Measurements from ENCODE around the gene ZNF562. TPM values are rescaled to one million over a fixed set of nuclear protein-coding genes. Genes with fewer than 3 reads are reported as not detected.

Gene ZNF562
- total RNA-seq, 1 donor from 2014 or later = 31.8 TPM

GRCh38 chr19:9673912-9674662 is 813 bp downstream of the ZNF562 start:
- peaks cover 6% of the 10 kb centered on the region for H3K4me1 ChIP-seq
- intact Hi-C loops (cut with DNase I) = no loop called here
- peaks cover 33% of the 10 kb centered on the region for H3K9me3 ChIP-seq
- TF ChIP-seq CTCF (IDR thresholded peaks at IDR 0.05) = no peak
- DNase-seq (no peak), ATAC-seq (no peak)
- H3K27ac ChIP-seq = peak overlapping the region; percentile 96
- H3K27me3 ChIP-seq (ENCODE audit: low read depth) = no peaks in the 10 kb centered on the region
- H3K36me3 ChIP-seq = no peaks in the 10 kb centered on the region
- H3K4me3 ChIP-seq = peak overlapping the region; percentile 90

GRCh38 chr19:9672893-9673292 is 2.0 kb downstream of the ZNF562 start:
- no peak for TF ChIP-seq CTCF (IDR thresholded peaks at IDR 0.05)
- no peaks in the 10 kb centered on the region for H3K27me3 ChIP-seq (ENCODE audit: low read depth)
- no peak overlapping the region for H3K27ac ChIP-seq
- no peak for ATAC-seq
- peaks cover 44% of the 10 kb centered on the region for H3K9me3 ChIP-seq
- H3K4me1 ChIP-seq = peaks cover 6% of the 10 kb centered on the region
- no peak for DNase-seq
- H3K36me3 ChIP-seq = no peaks in the 10 kb centered on the region
- H3K4me3 ChIP-seq = no peak overlapping the region
- intact Hi-C loops (cut with DNase I) = no loop called here

GRCh38 chr19:9671655-9672054 is 3.2 kb downstream of the ZNF562 start:
- intact Hi-C loops (cut with DNase I) = no loop called here
- H3K27me3 ChIP-seq (ENCODE audit: low read depth) = no peaks in the 10 kb centered on the region
- ATAC-seq (no peak), DNase-seq (no peak)
- no peak overlapping the region for H3K27ac ChIP-seq
- peaks cover 6% of the 10 kb centered on the region for H3K4me1 ChIP-seq
- H3K36me3 ChIP-seq = no peaks in the 10 kb centered on the region
- H3K4me3 ChIP-seq = no peak overlapping the region
- no peak for TF ChIP-seq CTCF (IDR thresholded peaks at IDR 0.05)
- H3K9me3 ChIP-seq = peaks cover 54% of the 10 kb centered on the region

- DNase-seq (no peak), ATAC-seq (no peak)
- Histone ChIP-seq H3K4me1 (peaks cover 6% of the 10 kb centered on the region), H3K4me3 (no peak overlapping the region), H3K9me3 (peaks cover 50% of the 10 kb centered on the region), H3K27me3 (ENCODE audit: low read depth) (no peaks in the 10 kb centered on the region), H3K27ac (no peak overlapping the region), H3K36me3 (peaks cover 7% of the 10 kb centered on the region)
- no peak for TF ChIP-seq CTCF (IDR thresholded peaks at IDR 0.05)
- intact Hi-C loops (cut with DNase I) = no loop called here
Observed at GRCh38 chr19:9668544-9668943, 6.4 kb downstream of the ZNF562 start.

GRCh38 chr19:9667898-9668297 is 7.0 kb downstream of the ZNF562 start:
- peaks cover under 1% of the 10 kb centered on the region for H3K4me1 ChIP-seq
- ATAC-seq (no peak), DNase-seq (no peak)
- no peak overlapping the region for H3K27ac ChIP-seq
- intact Hi-C loops (cut with DNase I) = no loop called here
- TF ChIP-seq CTCF (IDR thresholded peaks at IDR 0.05) = no peak
- no peaks in the 10 kb centered on the region for H3K27me3 ChIP-seq (ENCODE audit: low read depth)
- H3K9me3 ChIP-seq = peaks cover 45% of the 10 kb centered on the region
- no peak overlapping the region for H3K4me3 ChIP-seq
- H3K36me3 ChIP-seq = peaks cover 7% of the 10 kb centered on the region

Data from lower lobe of right lung (tissue), 2 donors.